ENCODE results near the gene SON. TPM values are rescaled to one million over a fixed set of nuclear protein-coding genes. Genes with fewer than 3 reads are reported as not detected.

SON gene
- total RNA-seq, 1 donor from 2014 or later = 390 TPM

DNA sequence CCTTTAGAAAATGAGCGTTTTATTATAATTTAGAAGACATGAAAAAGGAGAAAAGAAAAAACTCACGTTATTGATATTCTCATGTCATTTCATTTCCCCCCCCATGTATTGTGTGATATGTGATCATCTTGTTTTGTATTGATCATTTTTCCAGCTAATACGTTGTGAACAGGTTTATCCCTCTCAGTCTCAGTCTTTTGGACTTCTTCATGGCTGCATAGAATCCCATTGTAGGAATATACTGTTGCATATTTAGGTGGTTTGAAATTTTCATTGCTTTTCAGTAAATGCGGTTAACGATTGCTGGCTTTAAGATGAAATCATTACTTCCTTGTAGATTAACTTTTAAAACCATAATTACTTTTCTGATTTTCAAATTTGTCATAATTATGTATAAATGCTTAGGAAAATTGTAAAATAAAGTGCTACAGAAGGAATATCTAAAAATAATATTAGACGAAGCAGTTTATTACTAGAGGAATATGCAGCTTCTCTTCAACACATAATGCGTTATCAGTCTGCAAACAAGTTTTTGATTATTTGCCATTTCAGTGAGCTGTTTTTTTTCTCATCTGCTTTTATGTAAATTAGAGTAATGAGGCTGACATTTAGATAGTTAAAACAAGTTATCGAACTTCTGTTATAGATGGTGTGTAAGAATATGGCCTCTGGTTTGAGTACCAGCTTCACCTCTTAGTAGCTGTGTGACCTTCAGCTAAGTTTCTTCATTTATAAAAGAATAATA, 1.8 kb downstream of the SON start:
- DNase-seq (ENCODE audit: low spot score) = no peak

DNA sequence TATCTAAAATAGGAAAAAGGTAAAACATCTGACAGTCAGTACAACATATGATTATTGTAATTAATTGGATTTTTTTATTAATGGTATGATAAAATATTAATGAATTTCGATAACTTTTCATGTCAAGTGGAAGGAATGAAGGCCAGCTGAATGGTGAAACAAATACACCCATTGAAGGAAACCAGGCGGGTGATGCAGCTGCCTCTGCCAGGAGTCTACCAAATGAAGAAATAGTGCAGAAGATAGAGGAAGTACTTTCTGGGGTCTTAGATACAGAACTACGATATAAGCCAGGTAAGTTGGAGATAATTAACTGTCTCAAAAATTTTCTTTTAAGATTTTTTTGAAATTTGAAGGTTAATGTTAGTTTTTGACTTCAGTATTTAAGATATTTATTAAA, 3.2 kb downstream of the SON start:
- DNase-seq (ENCODE audit: low spot score) = no peak

DNA sequence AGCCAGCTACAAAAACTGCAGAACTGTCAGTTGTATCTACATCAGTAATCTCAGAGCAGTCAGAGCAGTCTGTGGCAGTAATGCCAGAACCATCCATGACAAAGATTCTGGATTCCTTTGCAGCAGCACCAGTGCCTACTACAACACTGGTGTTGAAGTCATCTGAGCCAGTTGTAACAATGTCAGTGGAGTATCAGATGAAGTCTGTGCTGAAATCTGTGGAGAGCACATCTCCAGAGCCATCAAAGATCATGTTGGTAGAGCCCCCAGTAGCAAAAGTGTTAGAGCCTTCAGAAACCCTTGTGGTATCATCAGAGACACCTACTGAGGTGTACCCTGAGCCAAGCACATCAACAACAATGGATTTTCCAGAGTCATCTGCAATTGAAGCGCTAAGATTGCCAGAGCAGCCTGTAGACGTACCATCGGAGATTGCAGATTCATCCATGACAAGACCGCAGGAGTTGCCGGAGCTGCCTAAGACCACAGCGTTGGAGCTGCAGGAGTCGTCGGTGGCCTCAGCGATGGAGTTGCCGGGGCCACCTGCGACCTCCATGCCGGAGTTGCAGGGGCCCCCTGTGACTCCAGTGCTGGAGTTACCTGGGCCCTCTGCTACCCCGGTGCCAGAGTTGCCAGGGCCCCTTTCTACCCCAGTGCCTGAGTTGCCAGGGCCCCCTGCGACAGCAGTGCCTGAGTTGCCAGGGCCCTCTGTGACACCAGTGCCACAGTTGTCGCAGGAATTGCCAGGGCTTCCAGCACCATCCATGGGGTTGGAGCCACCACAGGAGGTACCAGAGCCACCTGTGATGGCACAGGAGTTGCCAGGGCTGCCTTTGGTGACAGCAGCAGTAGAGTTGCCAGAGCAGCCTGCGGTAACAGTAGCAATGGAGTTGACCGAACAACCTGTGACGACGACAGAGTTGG, 7.3 kb downstream of the SON start:
- no peak for DNase-seq (ENCODE audit: low spot score)

DNA sequence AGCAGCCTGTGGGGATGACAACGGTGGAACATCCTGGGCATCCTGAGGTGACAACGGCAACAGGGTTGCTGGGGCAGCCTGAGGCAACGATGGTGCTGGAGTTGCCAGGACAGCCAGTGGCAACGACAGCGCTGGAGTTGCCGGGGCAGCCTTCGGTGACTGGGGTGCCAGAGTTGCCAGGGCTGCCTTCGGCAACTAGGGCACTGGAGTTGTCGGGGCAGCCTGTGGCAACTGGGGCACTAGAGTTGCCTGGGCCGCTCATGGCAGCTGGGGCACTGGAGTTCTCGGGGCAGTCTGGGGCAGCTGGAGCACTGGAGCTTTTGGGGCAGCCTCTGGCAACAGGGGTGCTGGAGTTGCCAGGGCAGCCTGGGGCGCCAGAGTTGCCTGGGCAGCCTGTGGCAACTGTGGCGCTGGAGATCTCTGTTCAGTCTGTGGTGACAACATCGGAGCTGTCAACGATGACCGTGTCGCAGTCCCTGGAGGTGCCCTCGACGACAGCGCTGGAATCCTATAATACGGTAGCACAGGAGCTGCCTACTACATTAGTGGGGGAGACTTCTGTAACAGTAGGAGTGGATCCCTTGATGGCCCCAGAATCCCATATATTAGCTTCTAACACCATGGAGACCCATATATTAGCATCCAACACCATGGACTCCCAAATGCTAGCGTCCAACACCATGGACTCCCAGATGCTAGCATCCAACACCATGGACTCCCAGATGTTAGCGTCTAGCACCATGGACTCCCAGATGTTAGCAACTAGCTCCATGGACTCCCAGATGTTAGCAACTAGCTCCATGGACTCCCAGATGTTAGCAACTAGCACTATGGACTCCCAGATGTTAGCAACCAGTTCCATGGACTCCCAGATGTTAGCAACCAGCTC, 8.2 kb downstream of the SON start:
- DNase-seq (ENCODE audit: low spot score) = no peak

DNA sequence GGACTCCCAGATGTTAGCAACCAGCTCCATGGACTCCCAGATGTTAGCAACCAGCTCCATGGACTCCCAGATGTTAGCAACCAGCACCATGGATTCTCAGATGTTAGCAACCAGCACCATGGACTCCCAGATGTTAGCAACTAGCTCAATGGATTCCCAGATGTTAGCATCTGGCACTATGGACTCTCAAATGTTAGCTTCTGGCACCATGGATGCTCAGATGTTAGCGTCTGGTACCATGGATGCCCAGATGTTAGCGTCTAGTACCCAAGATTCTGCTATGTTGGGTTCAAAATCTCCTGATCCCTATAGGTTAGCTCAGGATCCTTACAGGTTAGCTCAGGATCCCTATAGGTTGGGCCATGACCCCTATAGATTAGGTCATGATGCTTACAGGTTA, 8.8 kb downstream of the SON start:
- DNase-seq (ENCODE audit: low spot score) = no peak

DNA sequence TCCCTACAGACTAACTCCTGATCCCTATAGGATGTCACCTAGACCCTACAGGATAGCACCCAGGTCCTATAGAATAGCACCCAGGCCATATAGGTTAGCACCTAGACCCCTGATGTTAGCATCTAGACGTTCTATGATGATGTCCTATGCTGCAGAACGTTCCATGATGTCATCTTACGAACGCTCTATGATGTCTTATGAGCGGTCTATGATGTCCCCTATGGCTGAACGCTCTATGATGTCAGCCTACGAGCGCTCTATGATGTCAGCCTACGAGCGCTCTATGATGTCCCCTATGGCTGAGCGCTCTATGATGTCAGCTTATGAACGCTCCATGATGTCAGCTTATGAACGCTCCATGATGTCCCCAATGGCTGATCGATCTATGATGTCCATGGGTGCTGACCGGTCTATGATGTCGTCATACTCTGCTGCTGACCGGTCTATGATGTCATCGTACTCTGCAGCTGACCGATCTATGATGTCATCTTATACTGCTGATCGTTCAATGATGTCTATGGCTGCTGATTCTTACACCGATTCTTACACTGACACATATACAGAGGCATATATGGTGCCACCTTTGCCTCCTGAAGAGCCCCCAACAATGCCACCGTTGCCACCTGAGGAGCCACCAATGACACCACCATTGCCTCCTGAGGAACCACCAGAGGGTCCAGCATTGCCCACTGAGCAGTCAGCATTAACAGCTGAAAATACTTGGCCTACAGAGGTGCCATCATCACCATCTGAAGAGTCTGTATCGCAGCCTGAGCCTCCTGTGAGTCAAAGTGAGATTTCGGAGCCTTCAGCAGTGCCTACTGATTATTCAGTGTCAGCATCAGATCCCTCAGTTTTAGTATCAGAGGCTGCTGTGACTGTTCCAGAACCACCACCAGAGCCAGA, 9.5 kb downstream of the SON start:
- DNase-seq (ENCODE audit: low spot score) = no peak

DNA sequence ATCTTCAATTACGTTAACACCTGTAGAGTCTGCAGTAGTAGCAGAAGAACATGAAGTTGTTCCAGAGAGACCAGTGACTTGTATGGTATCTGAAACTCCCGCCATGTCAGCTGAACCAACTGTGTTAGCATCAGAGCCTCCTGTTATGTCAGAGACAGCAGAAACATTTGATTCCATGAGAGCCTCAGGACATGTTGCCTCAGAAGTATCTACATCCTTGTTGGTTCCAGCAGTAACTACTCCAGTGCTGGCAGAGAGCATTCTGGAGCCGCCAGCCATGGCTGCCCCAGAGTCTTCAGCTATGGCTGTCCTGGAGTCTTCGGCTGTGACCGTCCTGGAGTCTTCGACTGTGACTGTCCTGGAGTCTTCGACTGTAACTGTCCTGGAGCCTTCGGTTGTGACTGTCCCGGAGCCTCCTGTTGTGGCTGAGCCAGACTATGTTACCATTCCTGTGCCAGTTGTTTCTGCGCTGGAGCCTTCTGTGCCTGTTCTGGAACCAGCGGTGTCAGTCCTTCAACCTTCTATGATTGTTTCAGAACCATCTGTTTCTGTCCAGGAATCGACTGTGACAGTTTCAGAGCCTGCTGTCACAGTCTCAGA, 10.3 kb downstream of the SON start:
- no peak for DNase-seq (ENCODE audit: low spot score)

DNA sequence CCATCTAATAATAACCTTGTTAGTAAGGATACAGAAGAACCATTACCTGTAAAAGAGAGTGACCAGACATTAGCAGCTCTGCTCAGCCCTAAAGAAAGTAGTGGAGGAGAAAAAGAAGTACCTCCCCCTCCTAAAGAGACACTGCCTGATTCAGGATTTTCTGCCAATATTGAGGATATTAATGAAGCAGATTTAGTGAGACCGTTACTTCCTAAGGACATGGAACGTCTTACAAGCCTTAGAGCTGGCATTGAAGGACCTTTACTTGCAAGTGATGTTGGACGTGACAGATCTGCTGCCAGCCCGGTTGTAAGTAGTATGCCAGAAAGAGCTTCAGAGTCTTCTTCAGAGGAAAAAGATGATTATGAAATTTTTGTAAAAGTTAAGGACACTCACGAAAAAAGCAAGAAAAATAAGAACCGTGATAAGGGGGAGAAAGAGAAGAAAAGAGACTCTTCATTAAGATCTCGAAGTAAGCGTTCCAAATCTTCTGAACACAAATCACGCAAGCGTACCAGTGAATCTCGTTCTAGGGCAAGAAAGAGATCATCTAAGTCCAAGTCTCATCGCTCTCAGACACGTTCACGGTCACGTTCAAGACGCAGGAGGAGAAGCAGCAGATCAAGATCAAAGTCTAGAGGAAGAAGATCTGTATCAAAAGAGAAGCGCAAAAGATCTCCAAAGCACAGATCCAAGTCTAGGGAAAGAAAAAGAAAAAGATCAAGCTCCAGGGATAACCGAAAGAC, 11.6 kb downstream of the SON start:
- DNase-seq (ENCODE audit: low spot score) = no peak

DNA sequence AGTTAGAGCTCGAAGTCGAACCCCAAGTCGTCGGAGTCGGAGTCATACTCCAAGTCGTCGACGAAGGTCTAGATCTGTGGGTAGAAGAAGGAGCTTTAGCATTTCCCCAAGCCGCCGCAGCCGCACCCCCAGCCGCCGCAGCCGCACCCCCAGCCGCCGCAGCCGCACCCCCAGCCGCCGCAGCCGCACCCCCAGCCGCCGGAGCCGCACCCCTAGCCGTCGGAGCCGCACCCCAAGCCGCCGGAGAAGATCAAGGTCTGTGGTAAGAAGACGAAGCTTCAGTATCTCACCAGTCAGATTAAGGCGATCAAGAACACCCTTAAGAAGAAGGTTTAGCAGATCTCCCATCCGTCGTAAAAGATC, 12.1 kb downstream of the SON start:
- no peak for DNase-seq (ENCODE audit: low spot score)

DNA sequence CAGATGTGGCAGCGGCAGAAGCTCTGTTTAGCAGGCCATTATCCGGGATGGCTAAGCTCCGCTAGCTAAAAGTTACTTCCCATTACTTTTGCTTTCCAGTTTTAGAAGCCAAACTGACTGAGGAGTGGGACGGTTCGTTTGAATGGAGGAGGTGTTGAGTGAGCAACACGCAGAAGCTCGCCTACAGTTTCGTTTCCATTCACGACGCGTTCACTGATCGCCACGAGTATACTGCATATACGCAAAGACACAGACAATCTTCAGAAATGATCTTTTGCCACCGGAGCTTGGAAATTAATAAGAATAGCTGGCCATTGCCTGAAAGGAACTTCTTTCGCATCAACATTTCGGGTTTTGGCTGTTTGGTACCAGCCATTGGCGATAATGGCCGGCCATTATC, 14.6 kb downstream of the SON start:
- DNase-seq (ENCODE audit: low spot score) = no peak

DNA sequence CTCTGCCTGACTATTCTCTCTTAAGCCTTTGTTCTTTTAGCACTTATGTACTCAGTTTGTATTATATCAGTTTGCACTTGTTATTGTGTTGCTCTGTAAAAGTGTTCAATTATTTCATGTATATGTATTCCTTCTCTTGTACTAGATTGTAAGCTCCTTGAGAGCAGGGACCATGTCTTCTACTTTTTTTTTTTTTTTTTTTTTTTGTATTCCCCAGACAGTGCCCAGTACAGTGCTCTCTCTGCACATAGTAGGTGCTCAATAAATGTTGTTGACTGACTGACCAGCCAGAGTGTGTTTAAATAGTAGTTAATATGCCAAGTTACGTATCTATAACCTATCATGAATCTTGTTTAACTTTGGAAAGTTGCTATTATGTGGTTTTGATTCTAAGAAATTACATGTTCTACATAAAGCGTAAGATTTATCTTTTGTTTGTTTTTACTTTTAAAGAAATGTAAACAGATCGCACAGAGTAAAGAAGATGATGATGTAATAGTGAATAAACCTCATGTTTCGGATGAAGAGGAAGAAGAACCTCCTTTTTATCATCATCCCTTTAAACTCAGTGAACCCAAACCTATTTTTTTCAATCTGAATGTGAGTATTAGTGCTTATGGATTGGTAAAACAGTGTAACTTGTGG, 16.1 kb downstream of the SON start:
- DNase-seq (ENCODE audit: low spot score) = no peak

DNA sequence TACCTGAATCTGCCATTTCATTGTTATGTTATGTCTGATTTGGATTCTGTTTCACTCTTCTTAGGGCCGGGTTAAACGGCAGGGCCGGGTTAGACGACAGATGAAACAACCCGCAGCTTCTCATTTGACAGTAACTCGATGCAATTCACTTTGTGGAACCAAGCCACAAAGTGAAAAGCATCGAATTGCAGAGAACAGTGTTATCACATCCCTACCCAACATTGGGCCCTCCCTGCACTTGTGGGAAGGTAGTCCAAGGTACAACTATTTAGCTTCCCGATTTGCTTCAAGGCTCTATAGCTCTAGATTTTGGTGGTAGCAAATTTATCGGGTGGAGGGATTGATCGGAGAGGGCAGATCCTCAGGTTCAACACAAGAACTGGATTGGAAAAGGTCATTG, 17.0 kb downstream of the SON start:
- no peak for DNase-seq (ENCODE audit: low spot score)

DNA sequence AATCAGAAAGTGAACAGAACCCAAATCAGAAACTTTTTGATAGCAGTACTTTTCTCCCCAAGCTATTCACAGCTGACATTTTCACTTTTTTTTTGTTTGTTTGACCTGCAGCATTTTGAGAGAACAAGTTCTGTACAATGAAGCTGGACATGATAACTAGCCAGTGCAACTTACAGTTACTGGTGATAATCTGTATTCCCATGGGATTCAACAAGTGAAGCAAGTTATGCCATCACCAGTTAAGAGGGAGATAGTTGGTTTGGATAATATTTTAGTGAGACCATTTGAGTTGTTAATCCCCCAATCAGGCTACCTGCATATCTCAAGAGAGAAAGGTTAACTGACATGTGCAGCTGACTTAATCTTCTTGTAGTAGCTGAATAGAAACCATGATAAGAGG, 18.1 kb downstream of the SON start:
- DNase-seq (ENCODE audit: low spot score) = no peak

DNA sequence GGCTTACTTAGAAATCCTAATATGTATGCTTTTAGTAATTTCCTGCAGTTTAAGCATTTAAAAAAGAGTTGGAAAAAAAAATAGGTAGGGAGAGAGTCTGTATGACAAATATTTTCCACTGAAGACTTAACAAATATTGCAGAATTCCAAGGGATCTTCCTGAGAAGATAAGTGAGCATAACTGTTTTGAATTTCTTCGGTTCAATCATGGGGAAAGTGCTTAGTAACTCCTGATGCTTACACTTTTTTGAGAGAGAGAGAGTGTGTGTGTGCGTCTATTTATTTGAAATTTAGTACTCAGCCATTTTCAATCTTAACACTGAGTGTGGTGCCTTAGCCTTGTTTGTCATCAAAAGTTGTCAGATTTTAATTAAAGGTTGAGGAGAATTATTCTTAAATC, 18.5 kb downstream of the SON start:
- DNase-seq (ENCODE audit: low spot score) = no peak

DNA sequence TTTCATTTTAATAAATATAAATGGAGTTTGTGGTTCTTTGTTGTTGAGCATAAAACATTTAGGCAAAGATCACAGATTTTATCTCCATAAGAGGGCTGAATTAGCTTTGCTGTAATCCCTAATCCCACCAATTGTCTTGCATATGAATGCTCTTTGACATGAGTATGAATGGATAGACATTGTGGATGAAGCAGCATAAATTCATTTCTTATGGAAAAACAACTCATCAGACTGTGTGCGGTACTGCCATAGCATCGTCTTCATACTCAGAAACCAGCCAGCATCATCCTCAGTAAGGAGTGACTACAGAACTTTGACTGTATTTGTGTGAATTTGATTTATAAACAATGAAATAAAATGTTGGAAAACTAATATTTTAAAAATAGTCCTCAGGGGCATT, 19.6 kb downstream of the SON start:
- DNase-seq (ENCODE audit: low spot score) = no peak

DNA sequence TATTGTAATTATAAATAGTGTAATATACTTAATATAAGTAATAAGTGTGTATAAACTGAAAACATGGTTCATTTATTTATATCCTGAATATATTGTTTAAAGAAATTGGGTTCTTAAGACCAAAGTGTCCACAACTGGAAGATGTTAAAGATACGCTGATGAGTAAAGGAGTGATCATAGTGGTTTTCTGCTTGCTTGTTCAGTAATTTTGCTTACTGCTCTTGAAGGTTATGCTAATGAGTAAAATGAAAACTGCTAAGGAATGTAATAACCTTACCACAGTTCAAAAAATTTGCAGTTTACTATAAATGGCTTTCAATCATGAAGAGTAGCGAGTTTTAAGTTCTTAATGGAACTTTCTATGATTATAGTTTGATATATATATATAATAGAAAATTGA, 23.7 kb downstream of the SON start:
- no peak for DNase-seq (ENCODE audit: low spot score)

DNA sequence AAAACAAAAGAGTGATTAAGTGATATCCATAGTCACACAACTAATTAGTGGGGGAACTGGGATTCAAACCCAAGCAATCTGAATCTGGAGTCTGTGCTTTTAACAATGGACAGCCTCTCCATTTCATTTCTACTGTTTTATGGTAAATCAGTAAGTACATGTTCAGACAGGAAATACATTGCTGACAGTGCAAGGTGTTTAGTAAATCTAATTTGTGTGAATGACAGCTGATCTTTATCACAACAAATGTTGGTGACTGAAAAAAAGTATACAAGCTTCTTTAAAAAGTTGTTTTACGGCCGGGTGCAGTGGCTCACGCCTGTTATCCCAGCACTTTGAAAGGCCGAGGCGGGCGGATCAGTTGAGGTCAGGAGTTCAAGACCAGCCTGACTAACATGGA, 25.1 kb downstream of the SON start:
- DNase-seq (ENCODE audit: low spot score) = no peak

DNA sequence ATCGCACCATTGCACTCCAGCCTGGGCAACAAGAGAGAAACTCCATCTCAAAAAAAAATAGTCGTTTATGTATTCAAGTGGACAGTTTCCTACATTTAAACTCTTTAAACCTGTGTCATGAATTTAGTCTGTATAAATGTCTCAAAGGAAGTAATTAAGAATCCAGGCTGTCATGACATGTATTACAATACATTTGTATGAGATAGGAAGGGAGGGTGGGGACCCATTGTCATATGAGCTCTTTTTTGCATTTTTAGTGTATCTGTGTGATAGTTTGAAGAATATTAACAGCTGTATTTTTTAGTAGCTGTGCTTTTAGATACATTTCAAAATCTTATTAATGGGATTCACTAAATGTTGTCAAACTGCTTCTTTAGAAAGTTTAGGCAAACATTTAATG, 25.6 kb downstream of the SON start:
- no peak for DNase-seq (ENCODE audit: low spot score)

DNA sequence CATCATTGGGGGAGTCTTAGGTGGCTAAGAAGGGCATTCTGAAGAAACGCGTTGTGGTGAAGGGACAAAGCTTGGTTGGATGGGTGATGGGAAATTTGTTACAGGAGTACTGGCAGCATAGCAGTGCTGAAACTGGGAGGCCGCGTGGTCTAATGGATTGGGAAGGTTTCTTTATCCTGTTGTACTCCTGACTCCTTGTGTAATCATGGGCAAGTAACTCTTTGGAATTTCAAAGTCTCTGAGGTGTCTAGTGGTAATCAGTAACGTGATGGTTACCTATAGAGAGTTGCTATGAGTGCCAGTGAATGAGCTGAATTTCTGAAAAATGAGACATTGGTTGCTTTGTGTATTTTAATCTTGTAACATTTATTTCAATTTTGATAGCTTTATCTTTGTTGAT, 27.2 kb downstream of the SON start:
- DNase-seq (ENCODE audit: low spot score) = no peak

DNA sequence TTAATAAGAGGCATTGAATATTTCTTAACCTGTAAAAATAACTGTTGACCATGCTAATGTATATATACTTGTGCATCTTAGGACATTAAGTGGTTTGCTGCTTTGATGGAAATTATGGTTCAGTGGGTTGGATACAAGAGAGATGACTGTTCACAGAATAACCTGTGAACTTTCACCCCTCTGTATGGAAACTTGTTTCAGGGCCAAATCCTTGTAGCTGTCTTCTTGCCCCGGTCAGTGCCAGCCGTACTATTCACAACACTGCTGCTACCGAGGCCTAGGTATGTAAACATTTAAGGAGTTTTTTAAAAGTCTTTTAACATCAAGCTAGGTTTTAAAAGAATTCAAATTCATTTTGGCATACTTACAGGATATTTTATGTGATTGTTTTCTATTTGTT, 29.5 kb downstream of the SON start:
- DNase-seq (ENCODE audit: low spot score) = no peak
